Neural cell (in vitro differentiated cells): Measurements from ENCODE around the gene GLRA1. TPM values are rescaled to one million over a fixed set of nuclear protein-coding genes. Genes with fewer than 3 reads are reported as not detected.

Experiments used
- H2AFZ ChIP-seq: fragments of 200-600, 300-800 bp; sonication (generic), shearing (Covaris generic); 2 replicates; pipeline ENCODE4 v1.6.0; 2014; ENCODE audit warnings: low read depth, mild to moderate bottlenecking, antibody characterized with exemption, low read length, moderate library complexity
- H3F3A ChIP-seq: fragments of 200-600 bp; shearing (Covaris generic); 2 replicates; pipeline ENCODE4 v1.6.1; 2016; ENCODE audit warnings: mild to moderate bottlenecking, moderate library complexity, mixed read lengths, antibody characterized with exemption, low read length; ENCODE audit not compliant: insufficient read depth, poor library complexity, severe bottlenecking
- H3K27ac ChIP-seq: fragments of 200-600, 300-800 bp; sonication (generic), shearing (Covaris generic); 2 replicates; pipeline ENCODE4 v1.5.1; 2014; ENCODE audit warnings: mild to moderate bottlenecking, low read length, moderate library complexity
- H3K27me3 ChIP-seq: fragments of 300-800, 200-600 bp; sonication (generic), shearing (Covaris generic); 2 replicates; pipeline ENCODE4 v1.6.0; 2014; ENCODE audit warnings: mild to moderate bottlenecking, low read depth, low read length, moderate library complexity; ENCODE audit not compliant: insufficient read depth
- H3K36me3 ChIP-seq: fragments of 300-800, 200-600 bp; sonication (generic), shearing (Covaris generic); 2 replicates; pipeline ENCODE4 v1.5.1; 2014; ENCODE audit warnings: mild to moderate bottlenecking, antibody characterized with exemption, low read length, moderate library complexity; ENCODE audit not compliant: insufficient read depth
- H3K4me2 ChIP-seq: fragments of 300-800, 200-600 bp; sonication (generic), shearing (Covaris generic); 2 replicates; pipeline ENCODE4 v1.6.0; 2014; ENCODE audit warnings: mild to moderate bottlenecking, low read length
- H3K4me3 ChIP-seq: fragments of 300-800, 200-600 bp; sonication (generic), shearing (Covaris generic); 2 replicates; pipeline ENCODE4 v1.5.1; 2014; ENCODE audit warnings: mild to moderate bottlenecking, low read length, moderate library complexity
- H3K79me2 ChIP-seq: fragments of 200-600 bp; shearing (Covaris generic); replicated peaks from 2 replicates; pipeline ENCODE4 v1.6.0; 2014; ENCODE audit warnings: mild to moderate bottlenecking, low read length, moderate library complexity; ENCODE audit not compliant: insufficient read depth
- H3K9ac ChIP-seq: fragments of 300-800, 200-600 bp; sonication (generic), shearing (Covaris generic); 2 replicates; pipeline ENCODE4 v1.6.1; 2016; ENCODE audit warnings: mild to moderate bottlenecking, low read length, mixed read lengths
- H3K9me2 ChIP-seq: fragments of 200-600 bp; shearing (Covaris generic); 2 replicates; pipeline ENCODE4 v1.6.1; 2016; ENCODE audit warnings: mild to moderate bottlenecking, low read length, mixed read lengths; ENCODE audit not compliant: insufficient read depth
- H3K9me3 ChIP-seq: fragments of 200-600, 300-800 bp; sonication (generic), shearing (Covaris generic); 2 replicates; pipeline ENCODE4 v1.6.1; 2016; ENCODE audit warnings: mild to moderate bottlenecking, mixed run types, low read length, moderate library complexity, mixed read lengths
- H4K20me1 ChIP-seq: fragments of 200-600 bp; shearing (Covaris generic); 2 replicates; pipeline ENCODE4 v1.6.1; 2016; ENCODE audit warnings: mild to moderate bottlenecking, mixed run types; ENCODE audit not compliant: insufficient read depth
- CTCF ChIP-seq: fragments of 450-650 bp; IDR thresholded peaks from 2 replicates; pipeline ENCODE4 v1.5.1; 2014; ENCODE audit warnings: antibody characterized with exemption, mild to moderate bottlenecking, moderate library complexity; ENCODE audit not compliant: poor library complexity, severe bottlenecking
- EP300 ChIP-seq: fragments of 450-650 bp; conservative IDR thresholded peaks from 2 replicates; pipeline ENCODE4 v1.6.1; 2014; ENCODE audit warnings: antibody characterized with exemption, mild to moderate bottlenecking, moderate library complexity; ENCODE audit not compliant: poor library complexity, severe bottlenecking
- EZH2 ChIP-seq: fragments of 200-600, 300-800 bp; shearing (Covaris generic), sonication (generic); IDR thresholded peaks from 2 replicates; pipeline ENCODE4 v1.6.1; 2014; ENCODE audit warnings: antibody characterized with exemption, low read length, borderline replicate concordance, mild to moderate bottlenecking; ENCODE audit not compliant: insufficient read depth, poor library complexity, severe bottlenecking
- MXI1 ChIP-seq: fragments of 450-650 bp; conservative IDR thresholded peaks from 2 replicates; pipeline ENCODE4 v1.6.1; 2014; ENCODE audit warnings: antibody characterized with exemption, mild to moderate bottlenecking; ENCODE audit not compliant: poor library complexity, severe bottlenecking
- POLR2AphosphoS5 ChIP-seq: IDR thresholded peaks from 2 replicates; pipeline ENCODE4 v1.6.1; 2012
- RAD21 ChIP-seq: fragments of 450-650 bp; conservative IDR thresholded peaks from 2 replicates; pipeline ENCODE4 v1.6.1; 2014; ENCODE audit warnings: antibody characterized with exemption, mild to moderate bottlenecking, moderate library complexity
- SMC3 ChIP-seq: fragments of 450-650 bp; conservative IDR thresholded peaks from 2 replicates; pipeline ENCODE4 v1.6.1; 2014; ENCODE audit warnings: antibody characterized with exemption, mild to moderate bottlenecking, moderate library complexity; ENCODE audit not compliant: poor library complexity
- TAF1 ChIP-seq: IDR thresholded peaks from 2 replicates; pipeline ENCODE4 v1.6.1; 2012; ENCODE audit warnings: low read depth
- polyA plus RNA-seq: library from polyadenylated mRNA; depleted of rRNA; stranded (reverse); fragments of >200 nt; gene quantifications from 2 replicates; pipeline ENCODE4 v1.2.3, GENCODE V29; 2014
- TF ChIP-seq, protein P1 (sequence below): IDR thresholded peaks from 2 replicates; pipeline ENCODE4 v1.6.1; 2012; ENCODE audit warnings: borderline replicate concordance

The GLRA1 gene
- polyA plus RNA-seq, 1 donor from 2014 or later, result not detected

- no peak for TF ChIP-seq EP300
- Histone ChIP-seq H2AFZ (no peak overlapping the region), H3K4me2 (no peak overlapping the region), H3F3A (no peaks in the 10 kb centered on the region), H3K79me2 (no peaks in the 10 kb centered on the region), H3K36me3 (no peaks in the 10 kb centered on the region), H3K4me3 (no peak overlapping the region), H3K27ac (no peak overlapping the region), H3K9me3 (no peaks in the 10 kb centered on the region), H4K20me1 (no peaks in the 10 kb centered on the region), H3K27me3 (no peaks in the 10 kb centered on the region), H3K9ac (no peak overlapping the region), H3K9me2 (no peaks in the 10 kb centered on the region)
These were observed 24.5 kb upstream of the GLRA1 start for GRCh38 chr5:151949113-151949512.

DNA sequence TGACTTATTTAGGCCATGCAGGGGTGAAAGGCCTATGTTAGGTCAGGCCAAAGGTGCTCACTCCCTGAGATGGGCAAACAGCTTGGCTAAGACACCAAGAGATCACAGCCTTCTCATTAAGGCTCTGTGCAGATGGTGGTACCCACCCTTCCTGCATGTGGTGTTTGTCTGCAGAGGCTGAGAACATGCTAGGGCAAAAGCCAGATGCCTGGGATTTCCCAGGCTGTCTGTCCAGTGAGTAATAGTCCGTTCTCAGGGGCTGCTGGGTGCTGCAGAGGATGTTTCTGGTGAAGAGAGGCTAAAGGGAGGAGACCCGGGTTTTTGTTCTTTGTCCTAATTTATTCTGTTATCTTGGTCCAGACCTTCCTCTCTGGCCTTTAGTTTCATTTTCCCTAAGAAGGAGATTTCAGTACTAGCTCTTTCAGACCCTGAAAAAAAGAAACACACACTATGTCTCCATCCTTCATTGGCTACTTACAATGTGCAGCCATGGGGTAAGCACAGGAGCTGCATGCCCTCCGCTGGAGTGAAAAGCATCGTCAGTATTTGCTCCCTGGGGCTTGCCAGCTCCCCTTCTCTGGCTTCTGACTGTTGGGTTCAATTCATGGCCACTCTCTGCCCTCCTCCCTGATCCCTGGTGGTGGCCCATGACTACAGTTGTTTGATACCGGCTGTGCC is 23.4 kb upstream of the GLRA1 start:
- Histone ChIP-seq H4K20me1 (no peaks in the 10 kb centered on the region), H3K27me3 (no peaks in the 10 kb centered on the region), H3K36me3 (no peaks in the 10 kb centered on the region), H2AFZ (no peak overlapping the region), H3K4me2 (no peak overlapping the region), H3K79me2 (no peaks in the 10 kb centered on the region), H3F3A (no peaks in the 10 kb centered on the region), H3K4me3 (no peak overlapping the region), H3K9ac (no peak overlapping the region), H3K27ac (no peak overlapping the region), H3K9me2 (no peaks in the 10 kb centered on the region), H3K9me3 (no peaks in the 10 kb centered on the region)
- TF ChIP-seq MXI1, result no peak
- no peak for TF ChIP-seq EZH2
- no peak for TF ChIP-seq TAF1

- H3K9me3 ChIP-seq, result no peaks in the 10 kb centered on the region
- no peaks in the 10 kb centered on the region for H3K9me2 ChIP-seq
- H3K36me3 ChIP-seq, result no peaks in the 10 kb centered on the region
- TF ChIP-seq CTCF (no peak), MXI1 (no peak), SMC3 (no peak), EP300 (no peak), RAD21 (no peak), EZH2 (no peak), TAF1 (no peak), POLR2AphosphoS5 (no peak)
- TF ChIP-seq, protein P1, sequence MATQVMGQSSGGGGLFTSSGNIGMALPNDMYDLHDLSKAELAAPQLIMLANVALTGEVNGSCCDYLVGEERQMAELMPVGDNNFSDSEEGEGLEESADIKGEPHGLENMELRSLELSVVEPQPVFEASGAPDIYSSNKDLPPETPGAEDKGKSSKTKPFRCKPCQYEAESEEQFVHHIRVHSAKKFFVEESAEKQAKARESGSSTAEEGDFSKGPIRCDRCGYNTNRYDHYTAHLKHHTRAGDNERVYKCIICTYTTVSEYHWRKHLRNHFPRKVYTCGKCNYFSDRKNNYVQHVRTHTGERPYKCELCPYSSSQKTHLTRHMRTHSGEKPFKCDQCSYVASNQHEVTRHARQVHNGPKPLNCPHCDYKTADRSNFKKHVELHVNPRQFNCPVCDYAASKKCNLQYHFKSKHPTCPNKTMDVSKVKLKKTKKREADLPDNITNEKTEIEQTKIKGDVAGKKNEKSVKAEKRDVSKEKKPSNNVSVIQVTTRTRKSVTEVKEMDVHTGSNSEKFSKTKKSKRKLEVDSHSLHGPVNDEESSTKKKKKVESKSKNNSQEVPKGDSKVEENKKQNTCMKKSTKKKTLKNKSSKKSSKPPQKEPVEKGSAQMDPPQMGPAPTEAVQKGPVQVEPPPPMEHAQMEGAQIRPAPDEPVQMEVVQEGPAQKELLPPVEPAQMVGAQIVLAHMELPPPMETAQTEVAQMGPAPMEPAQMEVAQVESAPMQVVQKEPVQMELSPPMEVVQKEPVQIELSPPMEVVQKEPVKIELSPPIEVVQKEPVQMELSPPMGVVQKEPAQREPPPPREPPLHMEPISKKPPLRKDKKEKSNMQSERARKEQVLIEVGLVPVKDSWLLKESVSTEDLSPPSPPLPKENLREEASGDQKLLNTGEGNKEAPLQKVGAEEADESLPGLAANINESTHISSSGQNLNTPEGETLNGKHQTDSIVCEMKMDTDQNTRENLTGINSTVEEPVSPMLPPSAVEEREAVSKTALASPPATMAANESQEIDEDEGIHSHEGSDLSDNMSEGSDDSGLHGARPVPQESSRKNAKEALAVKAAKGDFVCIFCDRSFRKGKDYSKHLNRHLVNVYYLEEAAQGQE, result no peak
- no peaks in the 10 kb centered on the region for H3F3A ChIP-seq
- no peak overlapping the region for H3K27ac ChIP-seq
- no peak overlapping the region for H3K4me2 ChIP-seq
- no peak overlapping the region for H2AFZ ChIP-seq
- no peaks in the 10 kb centered on the region for H3K27me3 ChIP-seq
- H3K9ac ChIP-seq, result no peak overlapping the region
- H3K4me3 ChIP-seq, result no peak overlapping the region
- no peaks in the 10 kb centered on the region for H3K79me2 ChIP-seq
- H4K20me1 ChIP-seq, result no peaks in the 10 kb centered on the region
These were observed 13.2 kb upstream of the GLRA1 start for GRCh38 chr5:151937851-151938250.
